Thyroid gland (tissue), 4 donors: ENCODE results near the gene IFRD1.

Source experiments
- CTCF ChIP-seq, 6 experiments: fragments of 200-600 bp in 3 of 6; fragments of 450-650 bp in 3 of 6; sonication (generic) in 3 of 6; IDR thresholded peaks; one replicate each; pipeline ENCODE4 v1.5.1; 2016 to 2019; ENCODE audit warnings: antibody characterized with exemption in 6 of 6, mild to moderate bottlenecking in 2 of 6, inconsistent platforms in 1 of 6, moderate library complexity in 1 of 6
- POLR2A ChIP-seq, 2 donors: fragments of 450-650 bp; IDR thresholded peaks; one replicate each; pipeline ENCODE4 v1.6.1; 2017; ENCODE audit warnings: antibody characterized with exemption in 2 of 2, mild to moderate bottlenecking in 2 of 2, moderate library complexity in 1 of 2

- TF ChIP-seq CTCF (IDR thresholded peaks at IDR 0.05) (no peak), POLR2A (IDR thresholded peaks at IDR 0.05) (no peak)
Observed at GRCh38 chr7:112470194-112470593, 19.9 kb downstream of the IFRD1 start.
